Panc1 (cell line): ENCODE data around the gene ASH1L.
"Not testable (repeated sequence)": the region's sequence is repeated elsewhere in the genome, so short reads cannot be mapped to it uniquely, and the experiment has no call there.

ENCODE experiments used
- POLR2AphosphoS5 ChIP-seq: IDR thresholded peaks from 2 replicates; pipeline ENCODE4 v1.6.1; 2012; ENCODE audit warnings: mild to moderate bottlenecking, low read depth, low read length, moderate library complexity
- TCF7L2 ChIP-seq: IDR thresholded peaks from 2 replicates; pipeline ENCODE4 v1.6.1; 2011; ENCODE audit warnings: mild to moderate bottlenecking, low read depth, low read length, inconsistent platforms
- TF ChIP-seq, protein P1 (sequence below): fragments of 450-650 bp; IDR thresholded peaks from 2 replicates; pipeline ENCODE4 v1.5.1; 2017; ENCODE audit warnings: mild to moderate bottlenecking
- TF ChIP-seq, protein P2 (sequence below), 2 experiments: IDR thresholded peaks; 2 replicates each; pipeline ENCODE4 v1.6.1; 2011 to 2012; ENCODE audit warnings: low read depth in 2 of 2, control low read depth in 1 of 2, low read length in 1 of 2, mild to moderate bottlenecking in 1 of 2, moderate library complexity in 1 of 2; ENCODE audit not compliant: insufficient read depth in 1 of 2

DNA sequence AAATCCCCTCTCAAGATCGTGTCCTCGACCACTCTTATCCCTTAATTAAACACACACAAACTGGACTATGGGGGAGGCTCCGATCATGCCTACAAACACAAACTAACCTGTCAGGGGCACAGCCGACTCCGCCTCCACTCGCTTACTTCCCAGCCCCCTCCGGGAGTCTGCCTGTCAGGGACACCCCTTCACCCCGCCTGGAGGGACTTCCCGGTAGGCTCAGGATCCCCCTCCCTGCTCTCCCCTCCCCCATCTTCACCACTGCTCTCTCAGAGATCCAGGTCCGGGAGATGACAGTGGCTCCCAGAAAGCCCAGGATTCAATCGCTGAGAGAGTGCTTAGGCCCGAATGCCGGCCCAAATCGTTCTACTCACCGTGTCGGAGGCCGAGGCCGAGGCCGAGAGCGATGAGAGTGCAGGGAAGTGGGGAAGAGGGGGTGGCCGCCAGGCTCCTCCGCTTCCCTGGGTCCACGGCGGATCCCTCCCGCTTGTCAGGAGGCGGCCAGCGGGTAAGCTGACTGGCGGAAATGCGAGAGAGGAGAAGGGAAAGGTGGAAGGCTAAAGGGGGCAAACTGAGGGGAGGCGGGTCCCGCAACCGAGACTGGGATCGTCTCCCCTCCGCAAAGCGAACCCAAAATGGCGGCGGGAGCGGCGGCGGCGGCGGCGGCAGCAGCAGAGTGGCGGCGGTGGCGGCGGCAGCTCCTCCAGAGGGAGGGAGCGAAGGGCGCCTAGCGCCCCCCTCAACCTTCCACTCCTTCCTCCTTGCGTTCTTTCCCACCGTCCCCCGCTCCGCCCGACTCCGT, 623 bp downstream of the ASH1L start:
- TF ChIP-seq, protein P1, sequence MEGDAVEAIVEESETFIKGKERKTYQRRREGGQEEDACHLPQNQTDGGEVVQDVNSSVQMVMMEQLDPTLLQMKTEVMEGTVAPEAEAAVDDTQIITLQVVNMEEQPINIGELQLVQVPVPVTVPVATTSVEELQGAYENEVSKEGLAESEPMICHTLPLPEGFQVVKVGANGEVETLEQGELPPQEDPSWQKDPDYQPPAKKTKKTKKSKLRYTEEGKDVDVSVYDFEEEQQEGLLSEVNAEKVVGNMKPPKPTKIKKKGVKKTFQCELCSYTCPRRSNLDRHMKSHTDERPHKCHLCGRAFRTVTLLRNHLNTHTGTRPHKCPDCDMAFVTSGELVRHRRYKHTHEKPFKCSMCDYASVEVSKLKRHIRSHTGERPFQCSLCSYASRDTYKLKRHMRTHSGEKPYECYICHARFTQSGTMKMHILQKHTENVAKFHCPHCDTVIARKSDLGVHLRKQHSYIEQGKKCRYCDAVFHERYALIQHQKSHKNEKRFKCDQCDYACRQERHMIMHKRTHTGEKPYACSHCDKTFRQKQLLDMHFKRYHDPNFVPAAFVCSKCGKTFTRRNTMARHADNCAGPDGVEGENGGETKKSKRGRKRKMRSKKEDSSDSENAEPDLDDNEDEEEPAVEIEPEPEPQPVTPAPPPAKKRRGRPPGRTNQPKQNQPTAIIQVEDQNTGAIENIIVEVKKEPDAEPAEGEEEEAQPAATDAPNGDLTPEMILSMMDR = not testable (repeated sequence)
- TF ChIP-seq TCF7L2, POLR2AphosphoS5: not testable (repeated sequence)
- TF ChIP-seq, protein P2, sequence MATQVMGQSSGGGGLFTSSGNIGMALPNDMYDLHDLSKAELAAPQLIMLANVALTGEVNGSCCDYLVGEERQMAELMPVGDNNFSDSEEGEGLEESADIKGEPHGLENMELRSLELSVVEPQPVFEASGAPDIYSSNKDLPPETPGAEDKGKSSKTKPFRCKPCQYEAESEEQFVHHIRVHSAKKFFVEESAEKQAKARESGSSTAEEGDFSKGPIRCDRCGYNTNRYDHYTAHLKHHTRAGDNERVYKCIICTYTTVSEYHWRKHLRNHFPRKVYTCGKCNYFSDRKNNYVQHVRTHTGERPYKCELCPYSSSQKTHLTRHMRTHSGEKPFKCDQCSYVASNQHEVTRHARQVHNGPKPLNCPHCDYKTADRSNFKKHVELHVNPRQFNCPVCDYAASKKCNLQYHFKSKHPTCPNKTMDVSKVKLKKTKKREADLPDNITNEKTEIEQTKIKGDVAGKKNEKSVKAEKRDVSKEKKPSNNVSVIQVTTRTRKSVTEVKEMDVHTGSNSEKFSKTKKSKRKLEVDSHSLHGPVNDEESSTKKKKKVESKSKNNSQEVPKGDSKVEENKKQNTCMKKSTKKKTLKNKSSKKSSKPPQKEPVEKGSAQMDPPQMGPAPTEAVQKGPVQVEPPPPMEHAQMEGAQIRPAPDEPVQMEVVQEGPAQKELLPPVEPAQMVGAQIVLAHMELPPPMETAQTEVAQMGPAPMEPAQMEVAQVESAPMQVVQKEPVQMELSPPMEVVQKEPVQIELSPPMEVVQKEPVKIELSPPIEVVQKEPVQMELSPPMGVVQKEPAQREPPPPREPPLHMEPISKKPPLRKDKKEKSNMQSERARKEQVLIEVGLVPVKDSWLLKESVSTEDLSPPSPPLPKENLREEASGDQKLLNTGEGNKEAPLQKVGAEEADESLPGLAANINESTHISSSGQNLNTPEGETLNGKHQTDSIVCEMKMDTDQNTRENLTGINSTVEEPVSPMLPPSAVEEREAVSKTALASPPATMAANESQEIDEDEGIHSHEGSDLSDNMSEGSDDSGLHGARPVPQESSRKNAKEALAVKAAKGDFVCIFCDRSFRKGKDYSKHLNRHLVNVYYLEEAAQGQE (IDR thresholded peaks at IDR 0.05; ENCODE audit: insufficient read depth in 1 of 2, low read depth in 2 of 2, low read length in 1 of 2) = not testable (repeated sequence)
